DMS114 treated with DMSO at 0.1 percent for 48 hours (cell line): ENCODE data around the gene PPP1R17.
A peak's percentile ranks its signal among the peaks of the same experiment; 100 is the strongest.

Experiments used
- DNase-seq: peaks from one replicate; lab custom pipeline; 2025; ENCODE audit not compliant: unreplicated experiment; lab: John Stamatoyannopoulos, UW

Gene PPP1R17

GRCh38 chr7:31687024-31687748 is at the start of gene PPP1R17:
TSS of gene PPP1R17 (plus strand) at chr7:31687215. CDS start at chr7:31692442, 5,227 bp downstream.
- DNase-seq, result no peak

- DNase-seq, result no peak
Observed at GRCh38 chr7:31640381-31640780, 46.6 kb upstream of the PPP1R17 start.

- no peak for DNase-seq
Observed at GRCh38 chr7:31642681-31643115, 44.3 kb upstream of the PPP1R17 start.

GRCh38 chr7:31646942-31647341 is 40.1 kb upstream of the PPP1R17 start:
- DNase-seq, result no peak

- DNase-seq, result no peak
Observed at GRCh38 chr7:31647511-31647910, 39.5 kb upstream of the PPP1R17 start.

GRCh38 chr7:31648288-31648687 is 38.7 kb upstream of the PPP1R17 start:
- DNase-seq, result peak; percentile 5

- no peak for DNase-seq
Observed at GRCh38 chr7:31648880-31649279, 38.1 kb upstream of the PPP1R17 start.

GRCh38 chr7:31651234-31652062 is 35.6 kb upstream of the PPP1R17 start:
- DNase-seq, result no peak

GRCh38 chr7:31652063-31652326 is 35.0 kb upstream of the PPP1R17 start:
- no peak for DNase-seq

- peak; percentile 28 for DNase-seq
Observed at GRCh38 chr7:31663072-31663471, 23.9 kb upstream of the PPP1R17 start.

- DNase-seq, result no peak
Observed at GRCh38 chr7:31664890-31665289, 22.1 kb upstream of the PPP1R17 start.

- no peak for DNase-seq
Observed at GRCh38 chr7:31665546-31665945, 21.5 kb upstream of the PPP1R17 start.

GRCh38 chr7:31669461-31669860 is 17.6 kb upstream of the PPP1R17 start:
- no peak for DNase-seq

- DNase-seq, result no peak
Observed at GRCh38 chr7:31679574-31680305, 7.3 kb upstream of the PPP1R17 start.

- DNase-seq, result no peak
Observed at GRCh38 chr7:31683445-31684225, 3.4 kb upstream of the PPP1R17 start.

- no peak for DNase-seq
Observed at GRCh38 chr7:31688372-31688771, 1.4 kb downstream of the PPP1R17 start.

GRCh38 chr7:31688996-31689395 is 2.0 kb downstream of the PPP1R17 start:
- DNase-seq, result no peak

GRCh38 chr7:31690935-31691334 is 3.9 kb downstream of the PPP1R17 start:
- DNase-seq, result no peak

- no peak for DNase-seq
Observed at GRCh38 chr7:31692451-31692850, 5.4 kb downstream of the PPP1R17 start.

- no peak for DNase-seq
Observed at GRCh38 chr7:31692871-31693270, 5.9 kb downstream of the PPP1R17 start.
